Head of caudate nucleus (tissue), 42 donors: ENCODE measurements around the gene RIPPLY2.
"Not testable (repeated sequence)": the region's sequence is repeated elsewhere in the genome, so short reads cannot be mapped to it uniquely, and the experiment has no call there.

ENCODE experiments used
- DNase-seq, 42 donors: peaks; one replicate each; pipeline versions ENCODE4 v3.0.0 to v3.0.0-alpha.2; 2020 to 2021; ENCODE audit warnings: mixed read lengths in 7 of 42
- intact Hi-C: fragments of 100-400 bp; cut with DNase I; formaldehyde crosslinking; loops from one replicate; pipeline ENCODE4 v1.15.0; 2022

RIPPLY2 gene

GRCh38 chr6:83889621-83890020 lies 36.5 kb downstream of the RIPPLY2 start:
- intact Hi-C loops, result loop anchor here (10.0 kb wide), 1 partner anchor 335 kb away; the partner anchor contains the start of gene CEP162
- DNase-seq, result no peak

GRCh38 chr6:83890520-83890919 lies 37.4 kb downstream of the RIPPLY2 start:
- no peak for DNase-seq
- intact Hi-C loops, result no loop called here

- no peak for DNase-seq
- intact Hi-C loops, result no loop called here
Observed at GRCh38 chr6:83891586-83891985, 38.4 kb downstream of the RIPPLY2 start.

GRCh38 chr6:83893024-83893423 lies 39.9 kb downstream of the RIPPLY2 start:
- intact Hi-C loops, result no loop called here
- DNase-seq, result no peak

GRCh38 chr6:83897094-83897493 lies 43.9 kb downstream of the RIPPLY2 start:
- DNase-seq, intact Hi-C loops: not testable (repeated sequence)

- DNase-seq, result no peak
- intact Hi-C loops, result no loop called here
Observed at GRCh38 chr6:83901624-83902023, 48.5 kb downstream of the RIPPLY2 start.

GRCh38 chr6:83904395-83904794 lies 51.2 kb downstream of the RIPPLY2 start:
- intact Hi-C loops, result no loop called here
- DNase-seq, result no peak

- intact Hi-C loops, result no loop called here
- DNase-seq, result no peak
Observed at GRCh38 chr6:83905648-83906047, 52.5 kb downstream of the RIPPLY2 start.
